HepG2 (cell line): Measurements from ENCODE around the gene SPACA4. TPM values are rescaled to one million over a fixed set of nuclear protein-coding genes. Genes with fewer than 3 reads are reported as not detected.
A peak's percentile ranks its signal among the peaks of the same experiment; 100 is the strongest.

Source experiments
- ATAC-seq: fragments of 200-7000 bp; cut with Tn5 transposase; 3 replicates; pipeline ENCODE4 v1.9.1; 2020; ENCODE audit warnings: mild to moderate bottlenecking, moderate library complexity
- BruUV-seq: library from RNA; stranded (reverse); fragments of 400-500 nt; replicated peaks from 2 replicates; lab custom pipeline; 2021; lab: Mats Ljungman, UMichigan
- CTCF ChIA-PET: fragments of 300-600 bp; formaldehyde crosslinking; extraction: SDS; loops from one replicate; lab custom pipeline; 2021; ENCODE audit warnings: low total read pairs, inconsistent platforms, low intra/inter-chr PET ratio; lab: Yijun Ruan, JAX
- POLR2A ChIA-PET: fragments of 350-600 bp; sonication (Branson Sonifier 250); formaldehyde crosslinking; loops from one replicate; lab custom pipeline; 2020; ENCODE audit warnings: antibody characterized with exemption, inconsistent platforms; lab: Yijun Ruan, JAX
- DNase-seq: peaks from one replicate; pipeline ENCODE4 v3.0.0-alpha.2; 2015; ENCODE audit warnings: low spot score
- FAIRE-seq: peaks from 3 replicates; lab custom pipeline; 2011; peaks lifted over from hg19 to GRCh38; lab: Jason Lieb, UNC
- H2AFZ ChIP-seq: one replicate; pipeline ENCODE4 v1.6.1; 2011; ENCODE audit warnings: low read length, inconsistent platforms
- H3K27ac ChIP-seq: fragments of 300-600 bp; 3 replicates; pipeline ENCODE4 v1.8.0; 2011; ENCODE audit warnings: mixed run types, mild to moderate bottlenecking, mixed read lengths, low read length, inconsistent platforms; ENCODE audit not compliant: insufficient read depth; ENCODE audit errors: extremely low read length
- H3K27me3 ChIP-seq, 2 experiments: fragments of 200-600 bp in 1 of 2; 2 replicates in 1 of 2; 3 replicates in 1 of 2; pipeline versions ENCODE4 v1.6.0 to v1.8.0; 2011; ENCODE audit warnings: low read length in 2 of 2, mild to moderate bottlenecking in 2 of 2, moderate library complexity in 2 of 2, inconsistent platforms in 1 of 2; ENCODE audit not compliant: insufficient read depth in 2 of 2, control insufficient read depth in 1 of 2
- H3K36me3 ChIP-seq, 2 experiments: fragments of 200-600 bp in 1 of 2; replicated peaks in 1 of 2; 2 replicates in 1 of 2; 3 replicates in 1 of 2; pipeline versions ENCODE4 v1.5.1 to v1.8.0; 2011; ENCODE audit warnings: low read length in 2 of 2, inconsistent platforms in 1 of 2; ENCODE audit not compliant: insufficient read depth in 2 of 2, control insufficient read depth in 1 of 2
- H3K4me1 ChIP-seq: 2 replicates; pipeline ENCODE4 v1.5.1; 2012; ENCODE audit warnings: low read length, inconsistent platforms; ENCODE audit not compliant: insufficient read depth
- H3K4me2 ChIP-seq: 2 replicates; pipeline ENCODE4 v1.6.0; 2011; ENCODE audit warnings: low read depth, low read length, inconsistent platforms
- H3K4me3 ChIP-seq, 3 experiments: fragments of 200-600 bp in 1 of 3; sonication (generic), shearing (Covaris generic) in 1 of 3; replicated peaks in 1 of 3; 2 replicates each; pipeline ENCODE4 v1.5.1; 2011 to 2016; ENCODE audit warnings: low read length in 3 of 3, inconsistent platforms in 2 of 3, low read depth in 2 of 3, mild to moderate bottlenecking in 2 of 3, control low read depth in 1 of 3, mixed read lengths in 1 of 3; ENCODE audit not compliant: insufficient read depth in 1 of 3
- H3K79me2 ChIP-seq: one replicate; pipeline ENCODE4 v1.6.1; 2011; ENCODE audit warnings: low read length, inconsistent platforms; ENCODE audit not compliant: insufficient read depth
- H3K9ac ChIP-seq: 2 replicates; pipeline ENCODE4 v1.6.0; 2011; ENCODE audit warnings: mild to moderate bottlenecking, low read depth, low read length, inconsistent platforms; ENCODE audit not compliant: insufficient read depth
- H3K9me3 ChIP-seq: 2 replicates; pipeline ENCODE4 v1.5.1; 2012; ENCODE audit warnings: mild to moderate bottlenecking, low read length
- H4K20me1 ChIP-seq: 2 replicates; pipeline ENCODE4 v1.6.0; 2011; ENCODE audit warnings: inconsistent platforms, mild to moderate bottlenecking, low read length, moderate library complexity; ENCODE audit not compliant: insufficient read depth
- ADNP ChIP-seq: sonication (generic); formaldehyde crosslinking; IDR thresholded peaks from 2 replicates; pipeline ENCODE4 v1.4.0; 2020; ENCODE audit warnings: missing genetic modification reagents
- CHCHD3 ChIP-seq: sonication (generic); formaldehyde crosslinking; IDR thresholded peaks from 2 replicates; pipeline ENCODE4 v1.8.0; 2022; ENCODE audit warnings: mild to moderate bottlenecking, missing genetic modification reagents, moderate library complexity
- FOXJ3 ChIP-seq: sonication (generic); formaldehyde crosslinking; IDR thresholded peaks from 2 replicates; pipeline ENCODE4 v1.4.0; 2020; ENCODE audit warnings: missing genetic modification reagents, mild to moderate bottlenecking, borderline replicate concordance
- GATA4 ChIP-seq: sonication (generic); IDR thresholded peaks from 2 replicates; pipeline ENCODE4 v1.6.1; 2016; ENCODE audit warnings: antibody characterized with exemption, low read depth, borderline replicate concordance
- GFI1 ChIP-seq: sonication (generic); formaldehyde crosslinking; IDR thresholded peaks from 2 replicates; pipeline ENCODE4 v1.5.0; 2020; ENCODE audit warnings: missing genetic modification reagents, mild to moderate bottlenecking, borderline replicate concordance
- GMEB2 ChIP-seq: IDR thresholded peaks from 2 replicates; pipeline ENCODE4 v1.6.1; 2016; ENCODE audit warnings: missing biosample characterization, missing genetic modification reagents, low read depth
- ISX ChIP-seq: sonication (generic); formaldehyde crosslinking; conservative IDR thresholded peaks from 2 replicates; pipeline ENCODE4 v1.5.0; 2020; ENCODE audit warnings: missing genetic modification reagents
- KDM6A ChIP-seq: IDR thresholded peaks from 2 replicates; pipeline ENCODE4 v1.6.1; 2016; ENCODE audit warnings: low read depth
- MAF1 ChIP-seq: sonication (generic); formaldehyde crosslinking; IDR thresholded peaks from 2 replicates; pipeline ENCODE4 v1.5.0; 2020; ENCODE audit warnings: missing genetic modification reagents, borderline replicate concordance
- MAFG ChIP-seq: sonication (generic); formaldehyde crosslinking; IDR thresholded peaks from 2 replicates; pipeline ENCODE4 v1.5.1; 2020; ENCODE audit warnings: mild to moderate bottlenecking, missing genetic modification reagents
- MEIS1 ChIP-seq: sonication (generic); formaldehyde crosslinking; IDR thresholded peaks from 2 replicates; pipeline ENCODE4 v1.9.0; 2021; ENCODE audit warnings: mild to moderate bottlenecking, missing genetic modification reagents, moderate library complexity, borderline replicate concordance
- MTF1 ChIP-seq: sonication (generic); formaldehyde crosslinking; IDR thresholded peaks from 2 replicates; pipeline ENCODE4 v1.5.0; 2020; ENCODE audit warnings: missing genetic modification reagents
- NAIF1 ChIP-seq: sonication (generic); formaldehyde crosslinking; IDR thresholded peaks from 2 replicates; pipeline ENCODE4 v1.5.0; 2020; ENCODE audit warnings: mild to moderate bottlenecking, missing genetic modification reagents, borderline replicate concordance
- POLR2G ChIP-seq: fragments of 200-400 bp; formaldehyde crosslinking; IDR thresholded peaks from 2 replicates; pipeline ENCODE4 v1.6.1; 2018; ENCODE audit warnings: mild to moderate bottlenecking, low read depth, low read length, moderate library complexity
- RORA ChIP-seq: sonication (generic); formaldehyde crosslinking; IDR thresholded peaks from 2 replicates; pipeline ENCODE4 v1.5.0; 2020; ENCODE audit warnings: mild to moderate bottlenecking, missing genetic modification reagents, moderate library complexity
- SOX6 ChIP-seq, 2 experiments: fragments of 450-650 bp in 1 of 2; sonication (generic) in 1 of 2; formaldehyde crosslinking in 1 of 2; IDR thresholded peaks; 2 replicates each; pipeline versions ENCODE4 v1.4.0 to v1.6.1; 2017 to 2020; ENCODE audit warnings: antibody characterized with exemption in 1 of 2, mild to moderate bottlenecking in 1 of 2, missing genetic modification reagents in 1 of 2
- SP5 ChIP-seq: IDR thresholded peaks from 2 replicates; pipeline ENCODE4 v1.6.1; 2016; ENCODE audit warnings: low read depth, borderline replicate concordance
- TARDBP ChIP-seq: sonication (generic); formaldehyde crosslinking; IDR thresholded peaks from 2 replicates; pipeline ENCODE4 v1.8.0; 2022; ENCODE audit warnings: mild to moderate bottlenecking, missing genetic modification reagents
- ZBTB7A ChIP-seq: sonication (generic); formaldehyde crosslinking; IDR thresholded peaks from 2 replicates; pipeline ENCODE4 v1.8.0; 2022; ENCODE audit warnings: mild to moderate bottlenecking, missing genetic modification reagents
- ZIK1 ChIP-seq: sonication (generic); formaldehyde crosslinking; IDR thresholded peaks from 2 replicates; pipeline ENCODE4 v1.5.0; 2020; ENCODE audit warnings: mild to moderate bottlenecking, low read depth, missing genetic modification reagents, borderline replicate concordance
- ZMYM3 ChIP-seq: sonication (generic); formaldehyde crosslinking; IDR thresholded peaks from 2 replicates; pipeline ENCODE4 v1.5.1; 2020; ENCODE audit warnings: mild to moderate bottlenecking, missing genetic modification reagents
- WGBS: methylation state at CpG from one replicate; pipeline ENCODE4 v1.1.6; 2017; ENCODE audit warnings: low lambda C conversion rate; 5-methylcytosine and 5-hydroxymethylcytosine counted together
- in situ Hi-C: cut with HindIII; loops from 2 replicates; pipeline ENCODE4 v1.10.0; 2017; ENCODE audit warnings: low pct_unique_long_range_greater_than_20kb; ENCODE audit not compliant: extremely low pct_ligation_motif_present
- intact Hi-C: fragments of 100-400 bp; cut with micrococcal nuclease; formaldehyde crosslinking; loops from one replicate; pipeline ENCODE4 v1.10.0; 2022; ENCODE audit not compliant: unreplicated experiment
- polyA plus RNA-seq, 8 experiments: library from polyadenylated mRNA; depleted of rRNA in 3 of 8; stranded (reverse) in 7 of 8; unstranded in 1 of 8; fragments of >200 nt; fragmentation: Illumina TruSeq in 4 of 8; extraction: Trizol in 4 of 8; gene quantifications; 2 replicates each; pipeline versions ENCODE4 v1.2.1 to v1.2.3, GENCODE V29; 2011 to 2016; ENCODE audit warnings: low read depth in 4 of 8, missing spikeins in 1 of 8, mixed read lengths in 1 of 8; ENCODE audit not compliant: insufficient read depth in 1 of 8
- total RNA-seq, 5 experiments: library from RNA; depleted of rRNA; stranded (reverse); fragments of >200 nt; fragmentation: Illumina TruSeq; extraction: Trizol; gene quantifications; 2 replicates each; pipeline ENCODE4 v1.2.3, GENCODE V29; 2016; ENCODE audit warnings: low read depth in 1 of 5
- TF ChIP-seq, protein P1 (sequence below): sonication (generic); formaldehyde crosslinking; IDR thresholded peaks from 2 replicates; pipeline ENCODE4 v1.4.0; 2020; ENCODE audit warnings: mild to moderate bottlenecking, missing genetic modification reagents, borderline replicate concordance

SPACA4 gene
- total and polyA plus RNA-seq, 2 of the 13 experiments (the other 11 are each of a cell fraction or from before 2014, with no cell fraction given): not detected

DNA sequence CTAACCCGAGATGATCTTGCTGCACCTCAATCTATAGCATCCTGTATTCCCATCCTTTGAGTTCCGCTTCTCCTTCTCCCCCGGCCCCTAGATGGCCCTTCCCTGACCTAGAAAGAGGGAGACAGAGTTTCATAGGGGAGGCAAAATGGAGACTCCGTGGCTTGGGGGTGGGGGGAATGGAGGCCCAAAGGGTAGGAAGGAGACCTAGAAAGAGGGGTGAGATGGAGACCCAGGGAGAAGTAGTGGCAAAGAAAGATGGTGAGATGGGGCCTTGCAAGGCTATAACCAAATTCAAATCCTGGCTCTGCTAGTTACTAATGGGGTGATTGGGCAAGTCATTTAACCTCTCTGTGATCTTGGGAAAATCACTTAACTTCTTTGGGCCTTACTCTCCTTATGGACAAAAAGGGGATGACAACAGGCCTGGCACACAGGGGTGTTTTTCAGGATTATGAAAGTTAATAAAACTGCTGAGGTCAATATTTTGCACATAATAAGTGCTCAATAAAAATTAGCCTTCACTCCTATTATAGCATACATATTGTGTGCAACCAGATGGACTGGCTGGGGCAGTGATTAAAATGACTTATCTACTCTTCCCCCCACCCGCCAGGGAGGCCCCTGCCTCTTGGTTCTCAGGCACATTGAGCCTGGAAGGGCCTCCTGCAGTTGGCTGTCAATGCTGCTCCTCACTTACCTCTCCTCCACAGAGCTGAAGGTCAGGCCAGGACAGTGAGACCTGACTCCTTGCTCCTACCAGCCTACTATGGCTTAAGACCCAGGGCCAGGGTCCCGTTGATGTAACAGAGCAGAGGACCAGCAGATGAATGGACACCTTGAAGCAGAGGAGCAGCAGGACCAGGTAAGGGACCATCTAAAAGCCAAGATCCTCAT is 13.4 kb downstream of the SPACA4 start:
- Histone ChIP-seq H3K27ac (peak overlapping the region; percentile 76), H3K4me1 (peaks cover 55% of the 10 kb centered on the region), H3K79me2 (peaks cover 33% of the 10 kb centered on the region), H2AFZ (no peak overlapping the region), H3K9ac (peak overlapping the region; percentile 83), H4K20me1 (peaks cover 36% of the 10 kb centered on the region), H3K4me2 (peak overlapping the region; percentile 93), H3K36me3 (peaks cover 15 to 28% of the 10 kb centered on the region in 2 experiments), H3K4me3 (peak overlapping the region; percentile 67 to 99 (median 89)), H3K27me3 (no peaks in the 10 kb centered on the region; a peak in 1 of 5 replicates), H3K9me3 (no peaks in the 10 kb centered on the region)
- intact Hi-C loops: loop anchor here (2.0 kb wide), 1 partner anchor 15 kb away; no protein-coding TSS in a partner anchor
- FAIRE-seq: no peak
- DNase-seq: no peak
- WGBS: 39% methylated on average over 6 of the region's 6 CpGs
- TSS peak; percentile 72 for BruUV-seq
- in situ Hi-C loops: no loop called here
- ChIA-PET POLR2A (interaction anchor here (0.6 to 1.6 kb wide), 38 partner anchors 8 to 1022 kb away, joined by 3 to 61 read pairs (median 5); partner anchors contain the start of genes CA11, DBP, NUCB1 and SCAF1), CTCF (no interaction called here)
- ATAC-seq: no peak
- TF ChIP-seq, protein P1, sequence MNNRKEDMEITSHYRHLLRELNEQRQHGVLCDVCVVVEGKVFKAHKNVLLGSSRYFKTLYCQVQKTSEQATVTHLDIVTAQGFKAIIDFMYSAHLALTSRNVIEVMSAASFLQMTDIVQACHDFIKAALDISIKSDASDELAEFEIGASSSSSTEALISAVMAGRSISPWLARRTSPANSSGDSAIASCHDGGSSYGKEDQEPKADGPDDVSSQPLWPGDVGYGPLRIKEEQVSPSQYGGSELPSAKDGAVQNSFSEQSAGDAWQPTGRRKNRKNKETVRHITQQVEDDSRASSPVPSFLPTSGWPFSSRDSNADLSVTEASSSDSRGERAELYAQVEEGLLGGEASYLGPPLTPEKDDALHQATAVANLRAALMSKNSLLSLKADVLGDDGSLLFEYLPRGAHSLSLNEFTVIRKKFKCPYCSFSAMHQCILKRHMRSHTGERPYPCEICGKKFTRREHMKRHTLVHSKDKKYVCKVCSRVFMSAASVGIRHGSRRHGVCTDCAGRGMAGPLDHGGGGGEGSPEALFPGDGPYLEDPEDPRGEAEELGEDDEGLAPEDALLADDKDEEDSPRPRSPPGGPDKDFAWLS: 0 out of 2 replicates have a peak, but pooled peaks have one; percentile 36
- TF ChIP-seq ISX (CRISPR knock-in tag): no peak
- peak; percentile 100 for TF ChIP-seq ZMYM3 (CRISPR knock-in tag)
- no peak for TF ChIP-seq RORA (CRISPR knock-in tag)
- TF ChIP-seq MAFG: no peak
- TF ChIP-seq MTF1 (CRISPR knock-in tag): no peak
- TF ChIP-seq POLR2G: no peak
- TF ChIP-seq SOX6 (IDR thresholded peaks at IDR 0.05): no peak
- TF ChIP-seq SOX6 (CRISPR knock-in tag; IDR thresholded peaks at IDR 0.05): no peak
- TF ChIP-seq GMEB2 (CRISPR knock-in tag): no peak
- no peak for TF ChIP-seq GATA4
- TF ChIP-seq MEIS1: no peak
- TF ChIP-seq TARDBP (CRISPR knock-in tag): no peak
- TF ChIP-seq MAF1 (CRISPR knock-in tag): no peak
- peak; percentile 26; the same call in 1 of the 2 replicates for TF ChIP-seq KDM6A (CRISPR knock-in tag)
- no peak for TF ChIP-seq GFI1
- no peak for TF ChIP-seq ZBTB7A
- TF ChIP-seq SP5 (CRISPR knock-in tag): no peak
- no peak for TF ChIP-seq CHCHD3 (CRISPR knock-in tag)
- 0 out of 2 replicates have a peak, but pooled peaks have one; percentile 2 for TF ChIP-seq ZIK1 (CRISPR knock-in tag)
- TF ChIP-seq NAIF1 (CRISPR knock-in tag): no peak
- peak; percentile 99; the same call in 1 of the 2 replicates for TF ChIP-seq ADNP (CRISPR knock-in tag)
- TF ChIP-seq FOXJ3 (CRISPR knock-in tag): no peak
